ENCODE results near the gene HSPA8. TPM values are rescaled to one million over a fixed set of nuclear protein-coding genes. Genes with fewer than 3 reads are reported as not detected.

The HSPA8 gene
- total RNA-seq, 1 experiment from 2014 or later, result 1,301 TPM

DNA sequence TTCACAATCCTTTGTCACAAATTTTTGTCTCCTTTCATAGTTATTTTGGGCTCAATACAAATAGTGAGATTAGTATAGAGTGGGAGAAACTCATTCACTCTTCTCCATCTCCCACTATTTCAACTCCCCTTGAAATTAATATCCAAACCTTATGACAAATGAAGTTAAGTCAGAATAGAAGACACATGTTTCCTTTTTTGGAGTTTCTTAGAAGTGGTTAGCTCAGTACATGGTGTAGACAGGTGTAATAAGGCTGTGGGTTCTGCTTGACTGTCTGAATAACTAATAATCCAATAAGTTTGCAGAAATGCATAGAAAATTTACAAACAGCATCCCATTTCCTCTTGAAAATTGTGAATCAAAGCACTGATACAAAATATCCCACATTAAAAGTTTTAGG is 10.8 kb upstream of the HSPA8 start:
- Histone ChIP-seq H3K4me1 (ENCODE audit: control insufficient read depth in 1 of 2, insufficient read depth in 2 of 2, low read length in 2 of 2) (peaks cover 2 to 6% of the 10 kb centered on the region in 2 experiments; a peak in 2 of 4 replicates), H3K9me2 (ENCODE audit: insufficient read depth) (no peaks in the 10 kb centered on the region), H3K9me3 (ENCODE audit: control insufficient read depth in 1 of 2, insufficient read depth in 1 of 2, low read depth in 1 of 2, low read length in 2 of 2) (no peaks in the 10 kb centered on the region), H3K4me2 (ENCODE audit: low read length) (no peak overlapping the region), H3K4me3 (replicated peaks in 1 of 2; ENCODE audit: low read depth in 1 of 2, low read length in 2 of 2) (no peak overlapping the region), H4K20me1 (ENCODE audit: insufficient read depth) (no peaks in the 10 kb centered on the region), H2AFZ (ENCODE audit: low read depth, low read length, poor library complexity, severe bottlenecking) (no peak overlapping the region), H3K27me3 (ENCODE audit: insufficient read depth, low read length) (no peaks in the 10 kb centered on the region), H3K79me2 (ENCODE audit: insufficient read depth, low read length) (peaks cover 10% of the 10 kb centered on the region; the same call in 1 of the 2 replicates), H3K27ac (ENCODE audit: low read depth, low read length) (no peak overlapping the region), H3K9ac (ENCODE audit: low read length) (no peak overlapping the region), H3K36me3 (ENCODE audit: control insufficient read depth in 1 of 2, insufficient read depth in 2 of 2, low read length in 2 of 2) (no peaks in the 10 kb centered on the region; a peak in 1 of 4 replicates)
- DNase-seq (ENCODE audit: low read depth, low spot score) (no peak), ATAC-seq (no peak)
- ChIA-PET POLR2A (no interaction called here), RAD21 (ENCODE audit: low non-redundant PET in 1 of 2, low total read pairs in 2 of 2, uncharacterized antibody in 2 of 2, unreplicated experiment in 2 of 2) (no interaction called here), CTCF (no interaction called here)
- intact Hi-C loops (cut with micrococcal nuclease), result no loop called here
- TF ChIP-seq SRF (IDR thresholded peaks at IDR 0.05; ENCODE audit: low read depth), result no peak
- BruUV-seq (replicated peaks), result no TSS peak

DNA sequence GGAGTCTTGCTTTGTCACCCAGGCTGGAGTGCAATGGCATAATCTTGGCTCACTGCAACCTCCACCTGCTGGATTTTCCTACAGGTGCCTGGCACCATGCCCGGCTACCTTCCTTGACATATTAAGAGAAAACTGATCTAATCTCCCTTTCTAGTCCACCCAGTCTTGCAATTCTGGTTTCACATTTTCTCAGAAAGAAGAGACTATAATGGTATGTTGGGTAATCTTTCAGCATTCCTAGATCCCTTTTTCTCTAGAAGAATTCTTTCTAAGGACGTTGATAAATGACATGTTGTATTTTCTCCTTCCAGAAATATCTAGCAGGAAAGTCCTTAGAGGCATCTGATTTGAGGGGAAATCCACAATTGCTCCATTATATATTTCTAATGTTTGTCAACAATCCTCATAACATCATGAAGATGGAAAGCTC is 10.4 kb upstream of the HSPA8 start:
- no peaks in the 10 kb centered on the region for H3K27me3 ChIP-seq (ENCODE audit: insufficient read depth, low read length)
- no peak overlapping the region for H3K9ac ChIP-seq (ENCODE audit: low read length)
- ChIA-PET RAD21 (ENCODE audit: low non-redundant PET in 1 of 2, low total read pairs in 2 of 2, uncharacterized antibody in 2 of 2, unreplicated experiment in 2 of 2) (no interaction called here), POLR2A (no interaction called here), CTCF (interaction anchor here (1.7 to 1.8 kb wide), 2 partner anchors 18 to 189 kb away, joined by 3 to 4 read pairs; no protein-coding TSS in a partner anchor)
- intact Hi-C loops (cut with micrococcal nuclease), result no loop called here
- no peak for TF ChIP-seq TCF7L2 (IDR thresholded peaks at IDR 0.05; ENCODE audit: borderline replicate concordance, extremely low read depth, insufficient read depth, insufficient read length)
- no peaks in the 10 kb centered on the region for H3K9me3 ChIP-seq (ENCODE audit: control insufficient read depth in 1 of 2, insufficient read depth in 1 of 2, low read depth in 1 of 2, low read length in 2 of 2)
- no peaks in the 10 kb centered on the region for H3K9me2 ChIP-seq (ENCODE audit: insufficient read depth)
- BruUV-seq (replicated peaks), result no TSS peak
- no peak overlapping the region for H3K4me3 ChIP-seq (replicated peaks in 1 of 2; ENCODE audit: low read depth in 1 of 2, low read length in 2 of 2)
- no peak overlapping the region for H2AFZ ChIP-seq (ENCODE audit: low read depth, low read length, poor library complexity, severe bottlenecking)
- H3K79me2 ChIP-seq (ENCODE audit: insufficient read depth, low read length), result peaks cover 13% of the 10 kb centered on the region
- no peaks in the 10 kb centered on the region; a peak in 1 of 4 replicates for H3K36me3 ChIP-seq (ENCODE audit: control insufficient read depth in 1 of 2, insufficient read depth in 2 of 2, low read length in 2 of 2)
- H3K27ac ChIP-seq (ENCODE audit: low read depth, low read length), result no peak overlapping the region
- DNase-seq (ENCODE audit: low read depth, low spot score), result no peak
- peaks cover 5 to 6% of the 10 kb centered on the region in 2 experiments; a peak in 2 of 4 replicates for H3K4me1 ChIP-seq (ENCODE audit: control insufficient read depth in 1 of 2, insufficient read depth in 2 of 2, low read length in 2 of 2)
- H3K4me2 ChIP-seq (ENCODE audit: low read length), result no peak overlapping the region
- no peak for ATAC-seq
- no peaks in the 10 kb centered on the region for H4K20me1 ChIP-seq (ENCODE audit: insufficient read depth)
